ENCODE data around the gene PDCD11.

Gene PDCD11

GRCh38 chr10:103470761-103471653 lies 74.6 kb downstream of the PDCD11 start:
- Mint-ChIP-seq H3K27me3 (ENCODE audit: low read depth) (peaks cover 12% of the 10 kb centered on the region), H3K9me3 (no peaks in the 10 kb centered on the region), H3K27ac (no peak overlapping the region), H3K4me1 (no peaks in the 10 kb centered on the region), H3K36me3 (ENCODE audit: low read depth) (no peaks in the 10 kb centered on the region), H3K4me3 (no peak overlapping the region)
- TF ChIP-seq CTCF (IDR thresholded peaks at IDR 0.05; ENCODE audit: unreplicated experiment in 3 of 3), result no peak

GRCh38 chr10:103472005-103472404 lies 75.6 kb downstream of the PDCD11 start:
- Mint-ChIP-seq H3K36me3 (ENCODE audit: low read depth) (no peaks in the 10 kb centered on the region), H3K4me1 (no peaks in the 10 kb centered on the region), H3K9me3 (no peaks in the 10 kb centered on the region), H3K27ac (no peak overlapping the region), H3K27me3 (ENCODE audit: low read depth) (peaks cover 13% of the 10 kb centered on the region), H3K4me3 (no peak overlapping the region)
- no peak for TF ChIP-seq CTCF (IDR thresholded peaks at IDR 0.05; ENCODE audit: unreplicated experiment in 3 of 3)

- Mint-ChIP-seq H3K4me3 (no peak overlapping the region), H3K27me3 (ENCODE audit: low read depth) (peaks cover 13% of the 10 kb centered on the region), H3K4me1 (no peaks in the 10 kb centered on the region), H3K36me3 (ENCODE audit: low read depth) (no peaks in the 10 kb centered on the region), H3K27ac (no peak overlapping the region), H3K9me3 (no peaks in the 10 kb centered on the region)
- TF ChIP-seq CTCF (IDR thresholded peaks at IDR 0.05; ENCODE audit: unreplicated experiment in 3 of 3), result no peak
Measured at GRCh38 chr10:103473261-103473671, 76.8 kb downstream of the PDCD11 start.

- Mint-ChIP-seq H3K9me3 (no peaks in the 10 kb centered on the region), H3K27me3 (ENCODE audit: low read depth) (peaks cover 13% of the 10 kb centered on the region), H3K4me3 (no peak overlapping the region), H3K4me1 (no peaks in the 10 kb centered on the region), H3K27ac (no peak overlapping the region), H3K36me3 (ENCODE audit: low read depth) (no peaks in the 10 kb centered on the region)
- TF ChIP-seq CTCF (IDR thresholded peaks at IDR 0.05; ENCODE audit: unreplicated experiment in 3 of 3), result no peak
Measured at GRCh38 chr10:103474077-103474476, 77.7 kb downstream of the PDCD11 start.

GRCh38 chr10:103475437-103475836 lies 79.0 kb downstream of the PDCD11 start:
- no peak overlapping the region for H3K4me3 Mint-ChIP-seq
- H3K4me1 Mint-ChIP-seq, result no peaks in the 10 kb centered on the region
- no peaks in the 10 kb centered on the region for H3K9me3 Mint-ChIP-seq
- TF ChIP-seq CTCF (IDR thresholded peaks at IDR 0.05; ENCODE audit: unreplicated experiment in 3 of 3), result no peak
- H3K36me3 Mint-ChIP-seq (ENCODE audit: low read depth), result no peaks in the 10 kb centered on the region
- H3K27ac Mint-ChIP-seq, result no peak overlapping the region
- peaks cover 15% of the 10 kb centered on the region for H3K27me3 Mint-ChIP-seq (ENCODE audit: low read depth)

Data from nephron (organoid).